Measurements from ENCODE around the gene GALNT9.
"Not testable (repeated sequence)": the region's sequence is repeated elsewhere in the genome, so short reads cannot be mapped to it uniquely, and the experiment has no call there.

GALNT9 gene

DNA sequence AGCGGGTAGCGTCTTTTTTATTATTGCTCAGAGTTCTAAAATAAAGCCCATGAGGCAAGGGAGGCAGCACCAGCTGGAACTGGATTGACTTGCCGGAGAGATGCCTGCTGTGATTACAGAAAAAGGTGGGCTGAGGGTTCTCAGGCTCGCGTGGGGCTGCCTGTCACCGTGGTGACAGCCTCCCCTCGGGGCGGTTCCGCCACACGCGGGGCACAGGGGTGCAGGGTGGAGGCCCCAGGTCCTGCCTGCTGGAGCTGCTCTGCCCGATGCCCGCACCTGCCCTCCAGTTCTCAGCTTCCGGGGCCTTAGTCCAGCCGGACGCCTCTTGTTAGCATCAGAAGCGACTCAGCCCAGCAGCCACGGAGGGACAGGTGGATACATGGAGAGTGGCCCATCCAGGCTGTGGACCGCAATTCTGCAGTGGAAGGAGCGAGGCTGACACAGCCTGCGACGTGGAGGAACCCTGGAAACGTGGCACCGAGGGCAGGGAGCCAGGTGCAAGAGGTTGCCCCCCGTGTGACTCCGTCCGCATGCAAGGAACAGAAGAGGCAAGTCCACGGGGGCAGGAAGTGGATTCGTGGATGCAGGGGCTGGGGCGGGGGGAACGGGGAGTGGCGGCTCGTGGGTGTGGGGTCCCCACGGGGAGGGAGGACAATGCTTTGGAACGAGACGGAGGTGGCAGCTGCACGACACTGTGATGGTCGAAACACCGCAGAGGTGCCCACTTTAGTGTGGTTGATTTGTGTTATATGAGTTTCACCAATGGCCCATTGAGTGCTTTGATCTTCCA lies 79.5 kb downstream of the GALNT9 start:
- no peaks in the 10 kb centered on the region for H3K36me3 ChIP-seq (ENCODE audit: control insufficient read depth in 1 of 2, insufficient read depth in 2 of 2, low read length in 2 of 2)
- no peaks in the 10 kb centered on the region for H3K4me1 ChIP-seq (ENCODE audit: control insufficient read depth in 1 of 2, insufficient read depth in 2 of 2, low read length in 2 of 2)
- no peak overlapping the region for H3K27ac ChIP-seq (ENCODE audit: low read depth, low read length)
- H3K9me3 ChIP-seq (ENCODE audit: control insufficient read depth in 1 of 2, low read length in 2 of 2), result no peaks in the 10 kb centered on the region
- no peak overlapping the region for H3K4me3 ChIP-seq (ENCODE audit: low read depth in 1 of 2, low read length in 2 of 2)
- no peaks in the 10 kb centered on the region for H3K27me3 ChIP-seq (ENCODE audit: control insufficient read depth in 1 of 2, insufficient read depth in 2 of 2, low read length in 2 of 2)
- no peak overlapping the region for H3K9ac ChIP-seq (ENCODE audit: low read depth in 1 of 2, low read length in 2 of 2)

DNA sequence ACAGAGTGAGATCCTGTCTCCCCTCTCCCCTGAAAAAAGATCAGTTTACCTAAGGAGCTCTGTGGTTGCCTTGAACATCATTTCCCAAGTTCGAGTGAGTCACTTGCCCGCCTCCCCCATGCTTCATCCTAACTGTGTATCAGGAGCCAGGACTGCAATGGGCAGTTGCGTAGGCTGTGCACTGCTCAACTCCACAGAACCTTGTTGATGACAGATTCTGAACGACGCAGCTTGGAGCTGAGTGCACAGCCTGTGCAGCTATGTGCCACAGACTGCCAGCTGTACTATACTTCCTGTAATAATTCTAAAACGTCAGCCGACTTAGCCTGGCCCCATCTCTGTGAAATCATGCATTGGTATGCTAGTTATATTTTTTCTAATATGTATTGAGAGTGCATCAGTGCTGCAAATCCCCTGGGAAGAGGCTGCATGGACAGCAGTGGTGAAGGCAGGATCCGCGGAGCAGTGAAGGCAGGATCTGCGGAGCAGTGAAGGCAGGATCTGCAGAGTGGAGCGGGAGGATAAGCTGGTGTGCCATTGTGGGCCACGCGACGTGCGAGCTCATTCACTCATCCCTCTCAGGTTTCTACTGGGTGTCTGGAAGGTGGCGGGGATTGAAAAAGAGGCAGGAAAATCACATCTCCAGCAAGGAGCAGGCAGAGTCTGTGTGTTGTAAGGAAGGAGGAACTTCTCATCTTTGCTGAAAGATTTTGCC lies 80.8 kb downstream of the GALNT9 start:
- Histone ChIP-seq H3K4me1 (ENCODE audit: control insufficient read depth in 1 of 2, insufficient read depth in 2 of 2, low read length in 2 of 2) (no peaks in the 10 kb centered on the region), H3K36me3 (ENCODE audit: control insufficient read depth in 1 of 2, insufficient read depth in 2 of 2, low read length in 2 of 2) (no peaks in the 10 kb centered on the region), H3K4me3 (ENCODE audit: low read depth in 1 of 2, low read length in 2 of 2) (no peak overlapping the region), H3K27ac (ENCODE audit: low read depth, low read length) (no peak overlapping the region), H3K9me3 (ENCODE audit: control insufficient read depth in 1 of 2, low read length in 2 of 2) (no peaks in the 10 kb centered on the region), H3K9ac (ENCODE audit: low read depth in 1 of 2, low read length in 2 of 2) (no peak overlapping the region), H3K27me3 (ENCODE audit: control insufficient read depth in 1 of 2, insufficient read depth in 2 of 2, low read length in 2 of 2) (no peaks in the 10 kb centered on the region)

DNA sequence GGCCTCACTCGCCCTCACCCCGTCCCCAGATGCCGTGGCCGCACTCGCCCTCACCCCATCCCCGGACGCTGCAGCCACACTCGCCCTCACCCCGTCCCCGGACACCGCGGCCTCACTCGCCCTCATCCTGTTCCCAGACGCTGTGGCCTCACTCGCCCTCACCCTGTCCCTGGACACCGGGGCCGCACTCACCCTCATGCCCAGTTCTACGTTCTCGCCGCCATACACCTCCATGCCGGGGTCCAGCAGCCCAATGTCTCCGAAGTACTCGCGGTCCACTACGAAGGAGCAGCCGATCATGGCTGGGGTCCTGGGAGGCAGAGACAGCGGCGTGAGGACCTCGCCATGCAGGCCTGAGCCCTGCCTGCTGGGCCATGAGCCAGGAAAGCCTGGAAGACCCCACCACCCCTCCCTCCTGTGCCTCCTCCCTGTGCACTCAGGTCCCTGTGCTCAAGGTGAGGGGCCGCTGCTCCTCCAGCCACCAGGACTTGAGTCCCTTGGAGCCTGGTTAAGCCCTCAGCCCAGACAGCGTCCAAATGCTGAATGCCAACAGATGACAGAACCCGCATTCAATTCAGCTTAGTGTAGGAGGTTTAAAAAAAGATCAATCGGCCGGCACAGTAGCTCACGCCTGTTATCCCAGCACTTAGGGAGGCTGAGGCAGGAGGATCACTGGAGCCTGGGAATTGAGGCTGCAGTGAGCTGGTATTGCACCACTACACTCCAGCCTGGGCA lies 81.5 kb downstream of the GALNT9 start:
- no peaks in the 10 kb centered on the region for H3K9me3 ChIP-seq (ENCODE audit: control insufficient read depth in 1 of 2, low read length in 2 of 2)
- no peak overlapping the region for H3K4me3 ChIP-seq (ENCODE audit: low read depth in 1 of 2, low read length in 2 of 2)
- no peak overlapping the region for H3K27ac ChIP-seq (ENCODE audit: low read depth, low read length)
- H3K4me1 ChIP-seq (ENCODE audit: control insufficient read depth in 1 of 2, insufficient read depth in 2 of 2, low read length in 2 of 2), result no peaks in the 10 kb centered on the region
- H3K36me3 ChIP-seq (ENCODE audit: control insufficient read depth in 1 of 2, insufficient read depth in 2 of 2, low read length in 2 of 2), result no peaks in the 10 kb centered on the region
- no peak overlapping the region for H3K9ac ChIP-seq (ENCODE audit: low read depth in 1 of 2, low read length in 2 of 2)
- H3K27me3 ChIP-seq (ENCODE audit: control insufficient read depth in 1 of 2, insufficient read depth in 2 of 2, low read length in 2 of 2), result no peaks in the 10 kb centered on the region

DNA sequence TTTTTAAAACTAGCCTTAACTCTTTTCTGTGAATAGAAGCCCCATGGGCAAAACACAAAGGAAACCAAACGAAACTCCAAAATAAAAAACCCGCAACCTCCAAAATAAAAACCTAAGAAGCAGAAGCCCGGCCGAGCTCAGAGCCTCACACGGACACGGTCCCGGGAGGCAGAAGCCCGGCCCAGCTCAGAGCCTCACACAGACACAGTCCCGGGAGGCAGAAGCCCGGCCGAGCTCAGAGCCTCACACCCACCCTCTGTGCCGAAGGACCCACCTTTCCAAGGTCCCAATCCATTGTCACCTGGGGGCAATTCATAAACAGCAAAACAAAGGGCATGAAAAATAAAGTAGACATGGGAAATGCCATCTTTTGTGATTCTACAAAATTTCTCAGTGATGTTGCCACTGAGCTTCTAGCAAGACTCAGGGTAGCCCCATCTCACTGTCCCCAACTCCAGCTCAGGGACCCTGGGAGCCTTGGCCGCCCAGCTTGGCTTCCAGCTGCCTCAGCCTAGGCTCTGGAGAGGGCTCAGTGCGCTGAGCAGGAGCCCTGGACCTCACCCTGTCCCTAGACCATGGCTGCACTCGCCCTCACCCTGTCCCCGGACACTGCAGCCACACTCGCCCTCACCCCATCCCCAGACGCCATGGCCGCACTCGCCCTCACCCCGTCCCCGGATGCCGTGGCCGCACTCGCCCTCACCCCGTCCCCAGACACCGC lies 82.2 kb downstream of the GALNT9 start:
- H3K27me3 ChIP-seq (ENCODE audit: control insufficient read depth in 1 of 2, insufficient read depth in 2 of 2, low read length in 2 of 2), result no peaks in the 10 kb centered on the region
- no peaks in the 10 kb centered on the region for H3K4me1 ChIP-seq (ENCODE audit: control insufficient read depth in 1 of 2, insufficient read depth in 2 of 2, low read length in 2 of 2)
- no peak overlapping the region for H3K9ac ChIP-seq (ENCODE audit: low read depth in 1 of 2, low read length in 2 of 2)

DNA sequence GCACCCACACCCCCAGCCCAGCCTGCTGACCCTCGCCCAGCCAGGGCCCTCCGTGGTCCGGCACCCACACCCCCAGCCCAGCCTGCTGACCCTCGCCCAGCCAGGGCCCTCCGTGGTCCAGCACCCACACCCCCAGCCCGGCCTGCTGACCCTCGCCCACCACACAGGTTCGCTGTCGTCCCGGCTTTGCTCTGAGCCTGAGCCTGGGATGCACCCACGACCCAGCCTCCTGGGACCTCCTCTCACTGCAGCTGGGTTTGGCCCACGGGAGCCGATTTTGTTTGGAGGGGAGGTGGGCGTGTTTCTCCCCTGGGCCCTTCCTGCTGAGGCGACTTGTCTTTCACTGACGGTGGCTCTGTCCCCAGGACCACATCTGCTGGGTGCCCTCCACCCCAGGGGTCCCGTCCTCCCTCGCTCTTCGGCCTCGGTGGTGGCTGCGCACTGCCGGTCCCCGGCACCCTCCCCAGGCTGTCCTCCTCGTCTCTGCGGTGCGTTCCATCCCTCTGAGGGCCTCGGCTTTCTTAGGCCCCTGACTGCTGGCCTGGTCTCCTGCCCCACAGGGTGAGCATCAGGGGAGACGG lies 83.8 kb downstream of the GALNT9 start:
- Histone ChIP-seq H3K4me1 (ENCODE audit: control insufficient read depth in 1 of 2, insufficient read depth in 2 of 2, low read length in 2 of 2) (no peaks in the 10 kb centered on the region), H3K27me3 (ENCODE audit: control insufficient read depth in 1 of 2, insufficient read depth in 2 of 2, low read length in 2 of 2) (no peaks in the 10 kb centered on the region), H3K9ac (ENCODE audit: low read depth in 1 of 2, low read length in 2 of 2) (no peak overlapping the region), H3K36me3 (ENCODE audit: control insufficient read depth in 1 of 2, insufficient read depth in 2 of 2, low read length in 2 of 2) (no peaks in the 10 kb centered on the region), H3K4me3 (ENCODE audit: low read depth in 1 of 2, low read length in 2 of 2) (no peak overlapping the region), H3K27ac (ENCODE audit: low read depth, low read length) (no peak overlapping the region), H3K9me3 (ENCODE audit: control insufficient read depth in 1 of 2, low read length in 2 of 2) (no peaks in the 10 kb centered on the region)

More for the DNA sequence above, 82.2 kb downstream of the GALNT9 start:
- no peak overlapping the region for H3K27ac ChIP-seq (ENCODE audit: low read depth, low read length)
- H3K4me3 ChIP-seq (ENCODE audit: low read depth in 1 of 2, low read length in 2 of 2), result no peak overlapping the region
- no peaks in the 10 kb centered on the region for H3K36me3 ChIP-seq (ENCODE audit: control insufficient read depth in 1 of 2, insufficient read depth in 2 of 2, low read length in 2 of 2)
- H3K9me3 ChIP-seq (ENCODE audit: control insufficient read depth in 1 of 2, low read length in 2 of 2), result no peaks in the 10 kb centered on the region

DNA sequence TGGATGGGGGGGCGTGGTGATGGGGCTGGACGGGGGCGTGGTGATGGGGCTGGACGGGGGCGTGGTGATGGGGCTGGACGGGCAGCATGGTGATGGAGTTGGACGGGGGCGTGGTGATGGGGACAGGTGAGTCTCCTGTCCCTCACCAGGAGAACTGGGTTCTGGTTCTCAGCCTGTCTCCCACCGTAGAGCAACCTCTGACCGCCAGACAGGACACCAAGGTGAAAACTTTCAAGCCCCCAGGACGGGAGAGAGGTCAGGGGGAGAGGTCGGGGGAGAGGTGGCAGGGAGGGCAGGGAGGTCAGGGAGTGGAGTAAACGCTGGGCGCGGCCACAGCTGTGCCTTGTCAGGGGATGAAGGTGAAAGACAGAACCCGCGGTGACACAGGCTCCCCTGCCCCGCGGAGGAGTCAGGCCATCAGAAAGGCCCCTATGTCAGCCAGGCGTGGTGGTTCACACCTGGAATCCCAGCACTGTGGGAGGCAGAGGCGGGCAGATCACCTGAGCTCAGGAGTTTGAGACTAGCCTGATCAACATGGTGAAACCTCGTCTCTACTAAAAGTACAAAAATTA lies 84.6 kb downstream of the GALNT9 start:
- H3K27me3 ChIP-seq (ENCODE audit: control insufficient read depth in 1 of 2, insufficient read depth in 2 of 2, low read length in 2 of 2), result no peaks in the 10 kb centered on the region
- H3K36me3 ChIP-seq (ENCODE audit: control insufficient read depth in 1 of 2, insufficient read depth in 2 of 2, low read length in 2 of 2), result no peaks in the 10 kb centered on the region
- no peak overlapping the region for H3K27ac ChIP-seq (ENCODE audit: low read depth, low read length)
- no peaks in the 10 kb centered on the region for H3K4me1 ChIP-seq (ENCODE audit: control insufficient read depth in 1 of 2, insufficient read depth in 2 of 2, low read length in 2 of 2)
- H3K9me3 ChIP-seq (ENCODE audit: control insufficient read depth in 1 of 2, low read length in 2 of 2), result no peaks in the 10 kb centered on the region
- H3K9ac ChIP-seq (ENCODE audit: low read depth in 1 of 2, low read length in 2 of 2), result no peak overlapping the region
- H3K4me3 ChIP-seq (ENCODE audit: low read depth in 1 of 2, low read length in 2 of 2), result no peak overlapping the region

DNA sequence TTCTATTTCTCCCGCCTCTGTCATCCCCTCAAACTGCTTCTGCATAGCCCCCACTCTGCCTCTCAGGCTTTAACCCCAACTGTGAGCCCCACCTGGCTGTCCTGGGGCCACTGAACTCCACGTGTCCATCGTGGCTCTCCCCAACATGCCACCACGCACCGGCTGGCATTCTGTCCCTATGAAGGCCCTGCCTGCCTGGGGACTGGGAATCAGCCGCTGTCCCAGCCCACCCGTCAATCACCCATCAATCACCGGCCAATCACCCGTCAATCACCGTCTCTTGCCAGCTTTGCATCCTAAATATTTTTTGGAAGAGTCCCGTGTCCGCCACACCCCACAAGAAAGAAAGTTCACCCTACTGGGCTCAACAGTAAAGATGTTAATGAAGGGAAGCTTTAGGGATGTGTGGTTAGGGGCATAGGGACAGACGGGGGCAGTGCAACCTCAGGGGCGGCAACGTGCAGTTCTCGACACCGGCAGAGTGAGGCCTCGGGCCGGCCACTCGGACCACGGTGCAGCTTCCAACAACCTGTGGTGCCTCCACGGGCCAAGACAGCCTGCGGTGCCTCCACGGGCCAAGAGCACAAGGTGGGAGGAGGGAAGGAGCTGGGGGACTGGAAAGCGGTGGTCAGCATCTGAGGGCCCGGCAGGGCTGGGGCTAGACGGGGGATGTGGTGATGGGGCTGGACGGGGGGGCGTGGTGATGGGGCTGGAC lies 85.6 kb downstream of the GALNT9 start:
- no peak overlapping the region for H3K9ac ChIP-seq (ENCODE audit: low read depth in 1 of 2, low read length in 2 of 2)
- no peaks in the 10 kb centered on the region for H3K27me3 ChIP-seq (ENCODE audit: control insufficient read depth in 1 of 2, insufficient read depth in 2 of 2, low read length in 2 of 2)
- H3K36me3 ChIP-seq (ENCODE audit: control insufficient read depth in 1 of 2, insufficient read depth in 2 of 2, low read length in 2 of 2), result no peaks in the 10 kb centered on the region
- no peak overlapping the region for H3K4me3 ChIP-seq (ENCODE audit: low read depth in 1 of 2, low read length in 2 of 2)
- no peak overlapping the region for H3K27ac ChIP-seq (ENCODE audit: low read depth, low read length)
- H3K9me3 ChIP-seq (ENCODE audit: control insufficient read depth in 1 of 2, low read length in 2 of 2), result no peaks in the 10 kb centered on the region
- H3K4me1 ChIP-seq (ENCODE audit: control insufficient read depth in 1 of 2, insufficient read depth in 2 of 2, low read length in 2 of 2), result no peaks in the 10 kb centered on the region

DNA sequence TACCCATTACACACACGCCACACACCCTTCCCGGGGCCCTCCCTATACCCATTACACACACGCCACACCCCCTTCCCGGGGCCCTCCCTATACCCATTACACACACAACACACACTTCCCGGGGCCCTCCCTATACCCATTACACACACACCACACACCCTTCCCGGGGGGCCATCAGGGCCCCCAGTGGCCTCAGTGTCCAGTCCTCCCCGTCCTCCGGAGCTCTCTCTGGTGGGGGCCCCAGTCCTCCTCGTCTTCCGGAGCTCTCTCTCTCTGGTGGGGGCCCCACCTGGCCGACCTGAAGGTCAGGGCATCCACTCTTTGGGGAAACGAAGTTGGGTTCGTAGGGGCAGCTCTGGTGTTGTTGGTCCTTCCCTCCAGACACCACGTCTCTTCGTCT lies 86.2 kb downstream of the GALNT9 start:
- H3K27me3 ChIP-seq (ENCODE audit: control insufficient read depth in 1 of 2, insufficient read depth in 2 of 2, low read length in 2 of 2); H3K4me3 ChIP-seq (ENCODE audit: low read depth in 1 of 2, low read length in 2 of 2); H3K4me1 ChIP-seq (ENCODE audit: control insufficient read depth in 1 of 2, insufficient read depth in 2 of 2, low read length in 2 of 2); H3K9ac ChIP-seq (ENCODE audit: low read depth in 1 of 2, low read length in 2 of 2); H3K27ac ChIP-seq (ENCODE audit: low read depth, low read length); H3K36me3 ChIP-seq (ENCODE audit: control insufficient read depth in 1 of 2, insufficient read depth in 2 of 2, low read length in 2 of 2); H3K9me3 ChIP-seq (ENCODE audit: control insufficient read depth in 1 of 2, low read length in 2 of 2): not testable (repeated sequence)

DNA sequence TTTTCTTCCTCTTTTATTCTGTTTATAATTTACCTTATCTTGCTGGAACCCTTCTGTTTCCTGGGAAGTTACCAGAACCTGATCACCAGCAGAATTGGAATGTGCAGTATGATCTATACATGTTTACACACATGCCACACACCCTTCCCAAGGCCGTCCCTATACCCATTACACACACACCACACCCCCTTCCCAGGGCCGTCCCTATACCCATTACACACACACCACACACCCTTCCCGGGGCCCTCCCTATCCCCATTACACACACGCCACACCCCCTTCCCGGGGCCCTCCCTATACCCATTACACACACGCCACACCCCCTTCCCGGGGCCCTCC lies 88.8 kb downstream of the GALNT9 start:
- H3K27ac ChIP-seq (ENCODE audit: low read depth, low read length); H3K9ac ChIP-seq (ENCODE audit: low read depth in 1 of 2, low read length in 2 of 2); H3K27me3 ChIP-seq (ENCODE audit: control insufficient read depth in 1 of 2, insufficient read depth in 2 of 2, low read length in 2 of 2); H3K36me3 ChIP-seq (ENCODE audit: control insufficient read depth in 1 of 2, insufficient read depth in 2 of 2, low read length in 2 of 2); H3K4me3 ChIP-seq (ENCODE audit: low read depth in 1 of 2, low read length in 2 of 2); H3K9me3 ChIP-seq (ENCODE audit: control insufficient read depth in 1 of 2, low read length in 2 of 2); H3K4me1 ChIP-seq (ENCODE audit: control insufficient read depth in 1 of 2, insufficient read depth in 2 of 2, low read length in 2 of 2): not testable (repeated sequence)

All from duodenal mucosa (tissue), 2 donors.